Gastrocnemius medialis (tissue), 4 donors: ENCODE data around the gene SLC10A3. TPM values are rescaled to one million over a fixed set of nuclear protein-coding genes. Genes with fewer than 3 reads are reported as not detected.
"Not testable (repeated sequence)": the region's sequence is repeated elsewhere in the genome, so short reads cannot be mapped to it uniquely, and the experiment has no call there.

Experiments used
- ATAC-seq, 2 donors: fragments of 150-250 bp; one replicate each; pipeline ENCODE4 v1.9.1; 2016
- DNase-seq, 2 donors: peaks; one replicate each; pipeline ENCODE4 v3.0.0-alpha.2; 2019
- H3K27ac ChIP-seq, 4 donors: fragments of 200-600 bp; sonication (generic); 1 replicate in 1 of 4; 2 replicates in 3 of 4; pipeline ENCODE4 v1.5.1; 2016 to 2018; ENCODE audit warnings: mild to moderate bottlenecking in 2 of 4, moderate library complexity in 1 of 4
- H3K27me3 ChIP-seq, 3 donors: fragments of 200-600 bp; sonication (generic) in 2 of 3; 1 replicate in 1 of 3; 2 replicates in 2 of 3; pipeline versions ENCODE4 v1.5.1 to v1.6.0; 2016 to 2019; ENCODE audit warnings: mild to moderate bottlenecking in 1 of 3, moderate library complexity in 1 of 3
- H3K36me3 ChIP-seq, 2 donors: fragments of 200-600 bp; sonication (generic) in 1 of 2; one replicate each; pipeline ENCODE4 v1.5.1; 2017 to 2018
- H3K4me1 ChIP-seq, 2 donors: fragments of 200-600 bp; sonication (generic) in 1 of 2; one replicate each; pipeline ENCODE4 v1.5.1; 2016 to 2017; ENCODE audit warnings: mild to moderate bottlenecking in 2 of 2
- H3K4me3 ChIP-seq, 4 donors: fragments of 200-600 bp; sonication (generic) in 3 of 4; 1 replicate in 1 of 4; 2 replicates in 3 of 4; pipeline ENCODE4 v1.5.1; 2016 to 2019; ENCODE audit warnings: mild to moderate bottlenecking in 2 of 4
- H3K9me3 ChIP-seq, 3 donors: fragments of 200-600 bp; sonication (generic) in 2 of 3; 1 replicate in 1 of 3; 2 replicates in 2 of 3; pipeline ENCODE4 v1.5.1; 2016 to 2019
- POLR2A ChIP-seq, 2 donors: fragments of 450-650 bp; IDR thresholded peaks; one replicate each; pipeline ENCODE4 v1.6.1; 2017; ENCODE audit warnings: antibody characterized with exemption in 2 of 2, mild to moderate bottlenecking in 2 of 2, moderate library complexity in 2 of 2
- in situ Hi-C, 4 donors: fragments of 200-750 bp; cut with MboI; loops; one replicate each; pipeline versions ENCODE4 v1.15.0 to v1.8.0; 2017; ENCODE audit warnings: low sequenced_read_pairs in 4 of 4
- intact Hi-C: fragments of 100-400 bp; cut with DNase I; formaldehyde crosslinking; loops from one replicate; pipeline ENCODE4 v1.15.1; 2023; ENCODE audit warnings: low total_unique reads
- total RNA-seq, 4 donors: library from RNA; depleted of rRNA; stranded (reverse); fragments of >200 nt; gene quantifications; one replicate each; pipeline versions ENCODE4 v1.1.0 to v1.2.3, GENCODE V29; 2016
- TF ChIP-seq, protein P1 (sequence below), 5 experiments: fragments of 450-650 bp in 3 of 5; fragments of 200-600 bp in 2 of 5; sonication (generic) in 2 of 5; IDR thresholded peaks in 4 of 5; conservative IDR thresholded peaks in 1 of 5; 1 replicate in 4 of 5; 2 replicates in 1 of 5; pipeline ENCODE4 v1.5.1; 2016 to 2019; ENCODE audit warnings: antibody characterized with exemption in 5 of 5, mild to moderate bottlenecking in 3 of 5, moderate library complexity in 3 of 5

Gene SLC10A3
- total RNA-seq, 4 donors from 2014 or later, result 11.8 to 33.3 (median 21.0) TPM

DNA sequence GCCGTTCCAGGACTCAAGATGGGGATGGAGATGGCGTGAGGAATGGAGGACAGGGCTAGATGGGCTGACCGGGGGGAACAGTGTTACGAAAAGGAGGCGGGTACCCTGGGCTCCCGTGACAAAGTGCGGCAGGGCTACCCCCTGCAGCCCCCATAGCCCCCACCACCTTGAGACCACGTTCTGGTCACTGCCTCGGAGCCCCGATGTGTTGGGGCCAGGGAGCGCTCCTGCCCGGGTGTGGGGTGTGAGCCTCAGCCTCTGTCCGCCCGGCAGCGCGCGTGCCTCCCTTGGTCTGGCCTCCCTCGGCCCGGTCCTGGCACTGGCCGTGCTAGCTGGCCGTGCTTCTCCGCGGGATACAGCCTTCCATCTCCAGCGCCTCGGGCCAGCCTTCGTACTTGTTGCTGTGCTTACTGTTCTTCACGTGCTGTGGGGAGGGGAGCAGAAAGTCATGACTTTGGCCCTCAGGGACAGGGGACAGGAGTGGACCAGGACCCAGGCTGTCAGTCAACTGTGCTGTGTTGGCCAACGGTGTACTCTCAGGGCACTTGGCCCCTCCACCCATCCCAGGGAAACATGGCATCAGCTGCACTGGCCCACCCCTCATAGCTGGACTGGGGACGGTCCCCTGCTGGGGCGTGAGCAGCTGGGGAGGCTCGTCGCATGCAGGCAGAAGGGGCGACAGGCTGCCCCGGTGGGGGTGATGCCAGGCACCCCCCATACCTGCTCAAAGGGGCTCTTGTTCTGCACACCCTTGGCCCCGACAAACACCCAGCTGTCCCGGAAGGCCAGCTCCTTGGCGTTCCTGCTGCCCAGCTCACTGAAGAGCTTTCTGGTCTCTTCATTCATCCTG lies 16.3 kb upstream of the SLC10A3 start:
- Histone ChIP-seq H3K27ac (no peak overlapping the region), H3K36me3 (peaks cover 0 to 4% of the 10 kb centered on the region in 2 donors), H3K4me3 (no peak overlapping the region), H3K27me3 (no peaks in the 10 kb centered on the region), H3K4me1 (no peaks in the 10 kb centered on the region), H3K9me3 (no peaks in the 10 kb centered on the region)
- in situ Hi-C loops, result no loop called here
- intact Hi-C loops, result no loop called here
- TF ChIP-seq, protein P1, sequence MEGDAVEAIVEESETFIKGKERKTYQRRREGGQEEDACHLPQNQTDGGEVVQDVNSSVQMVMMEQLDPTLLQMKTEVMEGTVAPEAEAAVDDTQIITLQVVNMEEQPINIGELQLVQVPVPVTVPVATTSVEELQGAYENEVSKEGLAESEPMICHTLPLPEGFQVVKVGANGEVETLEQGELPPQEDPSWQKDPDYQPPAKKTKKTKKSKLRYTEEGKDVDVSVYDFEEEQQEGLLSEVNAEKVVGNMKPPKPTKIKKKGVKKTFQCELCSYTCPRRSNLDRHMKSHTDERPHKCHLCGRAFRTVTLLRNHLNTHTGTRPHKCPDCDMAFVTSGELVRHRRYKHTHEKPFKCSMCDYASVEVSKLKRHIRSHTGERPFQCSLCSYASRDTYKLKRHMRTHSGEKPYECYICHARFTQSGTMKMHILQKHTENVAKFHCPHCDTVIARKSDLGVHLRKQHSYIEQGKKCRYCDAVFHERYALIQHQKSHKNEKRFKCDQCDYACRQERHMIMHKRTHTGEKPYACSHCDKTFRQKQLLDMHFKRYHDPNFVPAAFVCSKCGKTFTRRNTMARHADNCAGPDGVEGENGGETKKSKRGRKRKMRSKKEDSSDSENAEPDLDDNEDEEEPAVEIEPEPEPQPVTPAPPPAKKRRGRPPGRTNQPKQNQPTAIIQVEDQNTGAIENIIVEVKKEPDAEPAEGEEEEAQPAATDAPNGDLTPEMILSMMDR (IDR thresholded peaks at IDR 0.05 in 4 of 5, conservative IDR thresholded peaks at IDR 0.05 in 1 of 5), result no peak
- no peak for TF ChIP-seq POLR2A (IDR thresholded peaks at IDR 0.05)
- ATAC-seq (no peak), DNase-seq (no peak)

DNA sequence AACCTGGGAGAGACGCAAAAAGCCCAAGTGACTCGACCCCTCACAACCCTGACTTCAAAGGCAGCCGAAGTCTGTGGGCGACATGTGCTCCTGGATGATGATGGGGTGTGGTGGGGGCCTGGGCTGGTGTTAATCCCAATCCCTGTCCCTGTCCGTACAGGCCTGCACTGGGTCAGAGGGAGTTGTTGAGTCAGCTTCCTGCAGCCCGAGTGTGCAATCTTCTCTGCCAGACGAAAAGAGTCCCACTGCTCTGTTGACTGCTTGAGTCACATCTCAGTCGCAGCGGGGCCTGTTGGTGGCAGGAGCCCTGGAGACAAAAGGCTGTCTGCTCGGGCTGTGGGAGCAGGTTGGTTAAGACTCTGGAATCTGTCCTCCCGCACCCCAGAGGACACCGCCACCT lies 15.3 kb upstream of the SLC10A3 start:
- Histone ChIP-seq H3K9me3 (no peaks in the 10 kb centered on the region), H3K27ac (no peak overlapping the region), H3K36me3 (peaks cover 0 to 4% of the 10 kb centered on the region in 2 donors), H3K27me3 (no peaks in the 10 kb centered on the region), H3K4me1 (no peaks in the 10 kb centered on the region), H3K4me3 (no peak overlapping the region)
- in situ Hi-C loops (no loop called here), intact Hi-C loops (no loop called here)
- no peak for DNase-seq
- no peak for ATAC-seq
- no peak for TF ChIP-seq POLR2A (IDR thresholded peaks at IDR 0.05)
- TF ChIP-seq, protein P1 (IDR thresholded peaks at IDR 0.05 in 4 of 5, conservative IDR thresholded peaks at IDR 0.05 in 1 of 5), result no peak

DNA sequence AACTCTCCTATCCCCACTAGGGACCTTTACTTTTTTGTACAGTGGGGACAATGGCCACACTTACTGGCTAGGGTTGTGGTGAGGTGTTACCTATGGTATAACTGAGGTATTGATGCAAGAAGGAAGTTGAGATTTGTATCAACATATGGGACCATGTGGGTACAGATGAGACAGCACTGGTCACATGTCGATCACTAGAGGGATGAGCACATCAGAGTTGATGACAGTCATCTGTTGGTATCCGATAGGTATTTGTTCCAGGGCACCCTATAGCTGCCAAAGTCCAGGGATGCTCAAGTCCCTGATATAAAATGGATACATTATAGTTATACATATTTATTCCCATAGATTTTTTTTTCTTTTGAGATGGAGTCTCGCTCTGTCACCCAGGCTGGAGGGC lies 12.6 kb upstream of the SLC10A3 start:
- intact Hi-C loops (no loop called here), in situ Hi-C loops (no loop called here)
- Histone ChIP-seq H3K27ac (no peak overlapping the region), H3K36me3 (peaks cover 0 to 4% of the 10 kb centered on the region in 2 donors), H3K4me3 (no peak overlapping the region), H3K9me3 (no peaks in the 10 kb centered on the region), H3K27me3 (no peaks in the 10 kb centered on the region), H3K4me1 (no peaks in the 10 kb centered on the region)
- DNase-seq (no peak), ATAC-seq (no peak)
- TF ChIP-seq, protein P1 (IDR thresholded peaks at IDR 0.05 in 4 of 5, conservative IDR thresholded peaks at IDR 0.05 in 1 of 5), result no peak
- TF ChIP-seq POLR2A (IDR thresholded peaks at IDR 0.05), result no peak

DNA sequence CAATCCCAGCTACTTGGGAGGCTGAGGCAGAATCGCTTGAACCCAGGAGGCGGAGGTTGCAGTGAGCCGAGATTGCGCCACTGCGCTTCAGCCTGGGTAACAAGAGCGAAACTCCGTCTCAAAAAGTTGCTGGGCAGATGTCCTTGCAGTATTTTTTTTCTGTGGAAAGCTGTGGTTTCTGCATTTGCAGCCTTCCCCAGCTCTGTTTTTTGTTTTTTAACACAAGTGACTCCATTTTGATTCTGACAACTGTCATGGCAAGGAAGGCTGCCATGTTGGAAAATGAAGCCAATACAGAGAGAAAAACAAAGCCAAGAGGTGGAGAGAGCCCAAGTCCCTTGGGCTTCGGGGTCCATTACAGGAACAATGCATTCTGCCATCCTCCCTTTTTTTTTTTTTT lies 11.7 kb upstream of the SLC10A3 start:
- H3K4me3 ChIP-seq, result no peak overlapping the region
- H3K36me3 ChIP-seq, result peaks cover 0 to 4% of the 10 kb centered on the region in 2 donors
- no peak for DNase-seq
- no peaks in the 10 kb centered on the region for H3K4me1 ChIP-seq
- no peak overlapping the region for H3K27ac ChIP-seq
- H3K27me3 ChIP-seq, result no peaks in the 10 kb centered on the region
- H3K9me3 ChIP-seq, result no peaks in the 10 kb centered on the region
- intact Hi-C loops, result no loop called here
- no peak for TF ChIP-seq POLR2A (IDR thresholded peaks at IDR 0.05)
- TF ChIP-seq, protein P1 (IDR thresholded peaks at IDR 0.05 in 4 of 5, conservative IDR thresholded peaks at IDR 0.05 in 1 of 5), result no peak
- no peak for ATAC-seq
- in situ Hi-C loops, result no loop called here

DNA sequence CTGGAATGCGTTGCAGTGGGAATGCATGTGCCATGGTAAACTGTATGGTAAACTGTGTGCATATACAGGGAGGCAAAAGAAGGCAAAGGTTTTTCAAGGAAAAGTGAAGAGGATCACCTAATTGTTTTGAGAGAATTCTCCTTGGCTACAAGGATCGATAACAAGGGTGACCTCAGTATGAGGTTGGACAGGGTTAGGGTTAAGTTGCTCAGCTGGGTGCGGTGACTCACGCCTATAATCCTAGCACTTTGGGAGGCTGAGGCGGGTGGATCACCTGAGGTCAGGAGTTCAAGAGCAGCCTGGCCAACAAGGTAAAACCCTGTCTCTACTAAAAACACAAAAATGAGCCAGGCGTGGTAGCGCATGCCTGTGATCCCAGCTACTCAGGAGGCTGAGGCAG lies 11.0 kb upstream of the SLC10A3 start:
- H3K36me3 ChIP-seq, H3K27me3 ChIP-seq, intact Hi-C loops, H3K27ac ChIP-seq, DNase-seq, ATAC-seq, H3K4me3 ChIP-seq, H3K9me3 ChIP-seq, in situ Hi-C loops, H3K4me1 ChIP-seq: not testable (repeated sequence)

DNA sequence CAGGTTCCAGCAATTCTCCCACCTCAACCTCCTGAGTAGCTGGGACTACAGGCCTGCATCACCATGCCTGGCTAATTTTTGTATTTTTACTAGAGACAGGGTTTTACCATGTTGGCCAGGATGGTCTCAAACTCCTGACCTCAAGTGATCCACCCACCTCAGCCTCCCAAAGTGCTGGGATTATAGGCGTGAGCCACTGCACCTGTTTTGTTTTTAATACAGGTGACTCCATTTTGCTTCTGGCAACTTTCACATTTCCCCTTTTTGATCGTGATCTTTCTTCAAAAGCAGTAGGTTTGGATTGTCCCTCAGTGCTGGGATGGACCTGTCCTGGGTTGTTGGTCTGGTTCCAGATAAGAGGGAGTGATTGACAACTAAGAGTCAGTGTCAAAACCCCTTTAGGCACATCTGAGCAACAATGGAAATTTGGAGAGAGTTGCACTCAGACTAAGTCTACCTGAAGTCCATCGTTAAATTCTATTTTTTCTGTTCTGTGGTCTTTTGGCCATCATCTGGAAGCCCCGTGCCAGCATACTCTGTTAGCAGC lies 6.2 kb upstream of the SLC10A3 start:
- H3K27ac ChIP-seq, ATAC-seq, H3K4me3 ChIP-seq, in situ Hi-C loops, DNase-seq, H3K4me1 ChIP-seq, H3K9me3 ChIP-seq, H3K36me3 ChIP-seq, H3K27me3 ChIP-seq, intact Hi-C loops: not testable (repeated sequence)
